ENCODE data around the gene PSMA2.

Gene PSMA2

DNA sequence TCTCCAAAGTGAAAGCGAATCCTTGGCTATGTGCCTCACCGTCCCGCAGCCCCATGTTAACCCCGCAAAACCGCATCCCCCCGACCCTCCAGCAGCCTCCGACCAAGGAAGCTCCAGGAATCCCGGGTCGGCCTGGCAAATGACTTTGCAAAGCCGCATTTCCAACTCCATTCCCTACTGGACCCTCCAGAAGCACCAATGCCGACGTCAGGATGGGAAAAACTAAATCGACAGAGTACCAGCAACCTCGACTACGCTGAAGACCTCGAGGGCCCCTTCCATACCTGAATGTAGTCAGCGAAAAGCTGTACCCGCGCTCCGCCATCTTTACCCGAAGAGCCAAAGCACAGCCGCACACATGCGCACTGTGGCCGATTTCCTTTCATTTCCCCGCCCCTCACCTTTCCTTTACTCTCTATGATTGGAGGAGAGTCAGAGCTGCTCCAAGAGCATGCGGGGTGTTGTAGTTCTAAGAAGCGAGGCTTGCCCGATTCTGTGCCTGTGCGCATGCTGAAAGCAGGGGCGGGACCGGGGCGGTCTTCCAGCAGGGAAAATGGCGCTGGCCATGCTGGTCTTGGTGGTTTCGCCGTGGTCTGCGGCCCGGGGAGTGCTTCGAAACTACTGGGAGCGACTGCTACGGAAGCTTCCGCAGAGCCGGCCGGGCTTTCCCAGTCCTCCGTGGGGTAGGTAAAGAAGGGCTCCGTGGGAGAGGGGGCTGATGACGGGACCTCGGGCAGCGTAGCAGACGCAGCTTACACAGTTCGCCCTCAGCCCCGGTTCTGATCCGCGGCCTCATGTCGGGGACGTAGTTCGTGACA lies at the start of gene PSMA2, which contains the start of gene MRPL32:
Gene PSMA2, minus strand, starts transcription at position 341 of the 818 bp plus-strand sequence. Its CDS starts 16 bp downstream, at position 325.
Gene MRPL32, plus strand, starts transcription at position 543 of the 818 bp plus-strand sequence. Its CDS starts 11 bp downstream, at position 554.
- Histone ChIP-seq H3K4me3 (ENCODE audit: low read length) (peak within 1 kb of the TSS; percentile 97), H3K4me1 (ENCODE audit: insufficient read depth, low read length) (peaks cover 7% of the 10 kb centered on the region; the same call in 1 of the 2 replicates), H3K36me3 (ENCODE audit: insufficient read depth, low read depth, low read length) (peaks cover 47% of the 10 kb centered on the region), H3K27ac (ENCODE audit: low read length) (peak within 1 kb of the TSS; percentile 90), H3K9me3 (ENCODE audit: insufficient read depth, low read depth, low read length) (no peaks in the 10 kb centered on the region), H3K9ac (ENCODE audit: low read depth, low read length) (peak within 1 kb of the TSS; percentile 98), H3K27me3 (ENCODE audit: insufficient read depth, low read length) (no peaks in the 10 kb centered on the region)

DNA sequence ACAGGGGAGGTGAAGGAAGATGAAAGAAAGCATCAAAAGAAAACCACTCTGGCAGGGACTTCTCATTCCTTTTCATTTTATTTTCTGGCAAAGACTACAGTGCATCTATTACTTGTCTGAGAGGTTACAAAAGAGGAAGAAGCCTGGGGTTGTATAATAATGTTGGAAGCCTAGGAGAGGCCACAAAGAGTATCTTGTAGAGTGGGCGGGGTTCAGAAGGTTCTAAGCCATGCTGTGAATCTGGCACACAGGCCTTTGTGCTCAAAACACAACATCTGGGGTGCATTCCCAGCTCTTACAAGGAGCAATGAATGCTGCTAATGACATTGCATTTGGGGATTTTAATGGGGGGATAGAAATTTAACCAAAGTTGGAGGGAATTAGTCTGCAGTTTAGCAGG lies 49.6 kb upstream of the PSMA2 start:
- H3K4me1 ChIP-seq (ENCODE audit: insufficient read depth, low read length) = no peaks in the 10 kb centered on the region
- no peak overlapping the region for H3K9ac ChIP-seq (ENCODE audit: low read depth, low read length)
- H3K27me3 ChIP-seq (ENCODE audit: insufficient read depth, low read length) = no peaks in the 10 kb centered on the region
- H3K27ac ChIP-seq (ENCODE audit: low read length) = no peak overlapping the region
- H3K36me3 ChIP-seq (ENCODE audit: insufficient read depth, low read depth, low read length) = no peaks in the 10 kb centered on the region
- no peak overlapping the region for H3K4me3 ChIP-seq (ENCODE audit: low read length)
- peaks cover 18% of the 10 kb centered on the region; the same call in 1 of the 2 replicates for H3K9me3 ChIP-seq (ENCODE audit: insufficient read depth, low read depth, low read length)

DNA sequence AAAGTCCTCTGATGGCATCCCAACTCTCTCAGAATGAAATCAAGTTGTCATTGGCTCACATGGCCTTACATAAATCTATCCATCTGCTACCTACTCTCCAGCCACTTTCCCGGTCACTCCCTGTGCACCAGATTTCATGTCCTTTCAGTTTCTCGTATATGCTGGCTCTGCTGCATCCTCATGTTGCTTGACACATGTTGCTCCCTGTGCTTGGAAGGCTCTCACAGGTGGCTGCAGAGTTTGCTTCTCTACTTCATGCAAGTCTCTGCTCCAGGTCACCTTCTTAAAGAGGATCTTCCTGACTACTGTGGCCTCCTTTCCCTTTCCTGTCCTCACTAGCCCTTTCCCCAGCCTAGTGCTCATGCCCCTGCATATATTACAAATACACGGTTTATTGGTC lies 48.5 kb upstream of the PSMA2 start:
- Histone ChIP-seq H3K36me3 (ENCODE audit: insufficient read depth, low read depth, low read length) (no peaks in the 10 kb centered on the region), H3K27me3 (ENCODE audit: insufficient read depth, low read length) (no peaks in the 10 kb centered on the region), H3K4me3 (ENCODE audit: low read length) (no peak overlapping the region), H3K9ac (ENCODE audit: low read depth, low read length) (no peak overlapping the region), H3K9me3 (ENCODE audit: insufficient read depth, low read depth, low read length) (peaks cover 18% of the 10 kb centered on the region; the same call in 1 of the 2 replicates), H3K4me1 (ENCODE audit: insufficient read depth, low read length) (no peaks in the 10 kb centered on the region), H3K27ac (ENCODE audit: low read length) (no peak overlapping the region)

DNA sequence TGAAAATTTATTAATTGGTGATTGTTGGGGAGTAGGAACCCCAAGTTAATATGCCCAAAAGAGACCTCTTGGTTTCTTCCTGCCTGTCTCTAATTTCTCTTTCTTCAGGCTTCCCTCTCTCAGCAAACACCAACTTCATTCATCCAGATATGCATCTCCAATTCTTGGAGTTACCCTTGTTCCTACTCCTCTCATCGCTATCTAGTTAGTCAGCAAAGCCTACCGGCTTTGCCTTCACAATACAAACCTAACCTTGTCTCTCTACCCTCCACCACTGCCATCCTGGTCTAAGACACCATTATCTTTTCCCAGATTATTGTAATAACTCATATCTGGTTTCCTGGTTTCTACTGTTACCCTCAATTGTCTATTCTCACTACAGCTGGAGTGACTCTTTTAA lies 48.1 kb upstream of the PSMA2 start:
- Histone ChIP-seq H3K4me3 (ENCODE audit: low read length) (no peak overlapping the region), H3K9ac (ENCODE audit: low read depth, low read length) (no peak overlapping the region), H3K9me3 (ENCODE audit: insufficient read depth, low read depth, low read length) (peaks cover 17% of the 10 kb centered on the region; the same call in 1 of the 2 replicates), H3K4me1 (ENCODE audit: insufficient read depth, low read length) (no peaks in the 10 kb centered on the region), H3K27me3 (ENCODE audit: insufficient read depth, low read length) (no peaks in the 10 kb centered on the region), H3K36me3 (ENCODE audit: insufficient read depth, low read depth, low read length) (no peaks in the 10 kb centered on the region), H3K27ac (ENCODE audit: low read length) (no peak overlapping the region)

DNA sequence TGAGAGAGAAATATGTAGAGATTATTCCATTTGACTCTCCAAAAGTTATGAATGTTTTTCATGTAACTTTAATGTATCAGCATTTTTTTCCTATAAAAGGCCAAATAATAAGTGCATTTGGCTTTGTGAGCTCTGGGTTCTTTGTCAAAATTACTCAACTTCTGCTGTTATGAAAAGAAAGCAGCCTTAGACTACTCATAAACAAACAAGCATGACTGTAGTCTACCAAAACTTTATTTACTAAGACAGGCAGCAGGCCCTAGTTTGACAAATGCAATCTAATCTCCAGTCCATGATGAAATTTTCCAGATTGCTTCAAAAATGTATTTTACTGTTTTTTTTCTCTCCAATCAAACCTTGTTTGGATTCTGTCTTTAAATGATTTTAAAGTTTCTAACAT lies 46.5 kb upstream of the PSMA2 start:
- no peak overlapping the region for H3K27ac ChIP-seq (ENCODE audit: low read length)
- H3K9me3 ChIP-seq (ENCODE audit: insufficient read depth, low read depth, low read length) = 0 out of 2 replicates have a peak, but pooled peaks cover under 1% of the 10 kb centered on the region
- no peaks in the 10 kb centered on the region for H3K4me1 ChIP-seq (ENCODE audit: insufficient read depth, low read length)
- H3K27me3 ChIP-seq (ENCODE audit: insufficient read depth, low read length) = no peaks in the 10 kb centered on the region
- H3K9ac ChIP-seq (ENCODE audit: low read depth, low read length) = no peak overlapping the region
- no peak overlapping the region for H3K4me3 ChIP-seq (ENCODE audit: low read length)
- no peaks in the 10 kb centered on the region for H3K36me3 ChIP-seq (ENCODE audit: insufficient read depth, low read depth, low read length)

DNA sequence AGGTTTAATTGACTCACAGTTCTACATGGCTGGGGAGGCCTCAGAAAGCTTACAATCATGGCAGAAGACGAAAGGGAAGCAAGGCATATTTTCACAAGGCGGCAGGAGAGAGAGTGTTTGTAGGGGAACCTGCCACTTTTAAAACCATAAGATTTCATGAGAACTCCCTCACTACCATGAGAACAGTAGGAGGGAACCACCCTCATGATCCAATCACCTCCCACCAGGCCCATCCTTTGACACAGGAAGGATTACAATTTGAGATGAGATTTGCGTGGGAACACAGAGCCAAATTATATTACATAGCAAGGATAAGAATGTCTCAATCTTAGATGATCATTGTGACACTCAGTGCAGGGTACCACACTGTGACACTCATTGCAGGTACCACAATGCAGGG lies 44.4 kb upstream of the PSMA2 start:
- Histone ChIP-seq H3K4me1 (ENCODE audit: insufficient read depth, low read length) (no peaks in the 10 kb centered on the region), H3K27me3 (ENCODE audit: insufficient read depth, low read length) (no peaks in the 10 kb centered on the region), H3K27ac (ENCODE audit: low read length) (no peak overlapping the region), H3K36me3 (ENCODE audit: insufficient read depth, low read depth, low read length) (no peaks in the 10 kb centered on the region), H3K9ac (ENCODE audit: low read depth, low read length) (no peak overlapping the region), H3K4me3 (ENCODE audit: low read length) (no peak overlapping the region), H3K9me3 (ENCODE audit: insufficient read depth, low read depth, low read length) (no peaks in the 10 kb centered on the region)

DNA sequence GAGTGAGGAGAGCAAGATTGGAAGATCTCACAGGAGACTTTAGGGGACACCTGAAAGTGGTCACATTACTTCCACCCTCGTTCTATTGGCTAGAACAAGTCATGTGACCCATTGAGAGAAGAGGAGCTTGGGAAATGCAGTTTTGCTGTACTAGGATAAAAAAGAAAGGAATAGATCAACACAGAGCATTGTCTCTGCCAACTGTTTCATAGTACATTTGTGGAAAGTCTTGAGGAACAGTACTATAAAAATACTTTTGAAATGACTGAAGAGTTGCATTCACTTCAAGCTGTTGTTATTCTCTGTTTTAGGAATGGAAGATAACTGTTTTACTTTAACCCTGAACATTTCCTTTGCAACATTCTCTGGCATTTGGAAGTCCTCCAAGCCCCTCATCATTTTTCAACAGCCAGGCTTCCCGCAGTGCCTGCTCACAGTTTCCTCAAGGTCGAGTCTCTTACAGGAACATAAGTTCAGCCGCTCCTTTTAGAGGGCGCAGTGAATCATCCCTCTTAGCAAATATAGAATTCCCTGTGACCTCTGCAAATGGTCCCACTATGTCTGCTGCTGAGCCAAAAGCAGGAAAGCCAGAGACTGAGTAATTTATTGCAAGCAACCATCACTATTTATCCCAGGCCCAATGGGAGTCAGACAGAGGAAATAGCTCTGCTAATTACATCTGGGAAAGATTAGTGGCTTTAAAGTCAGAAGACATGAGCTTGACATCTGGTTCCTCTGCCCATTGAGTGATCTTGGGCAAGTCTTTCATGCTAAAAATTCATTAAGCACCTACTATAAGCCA lies 40.9 kb upstream of the PSMA2 start:
- H3K9ac ChIP-seq (ENCODE audit: low read depth, low read length) = no peak overlapping the region
- no peaks in the 10 kb centered on the region; the same call in 1 of the 2 replicates for H3K9me3 ChIP-seq (ENCODE audit: insufficient read depth, low read depth, low read length)
- H3K27me3 ChIP-seq (ENCODE audit: insufficient read depth, low read length) = no peaks in the 10 kb centered on the region
- no peak overlapping the region for H3K4me3 ChIP-seq (ENCODE audit: low read length)
- no peaks in the 10 kb centered on the region for H3K4me1 ChIP-seq (ENCODE audit: insufficient read depth, low read length)
- no peaks in the 10 kb centered on the region for H3K36me3 ChIP-seq (ENCODE audit: insufficient read depth, low read depth, low read length)
- no peak overlapping the region for H3K27ac ChIP-seq (ENCODE audit: low read length)

DNA sequence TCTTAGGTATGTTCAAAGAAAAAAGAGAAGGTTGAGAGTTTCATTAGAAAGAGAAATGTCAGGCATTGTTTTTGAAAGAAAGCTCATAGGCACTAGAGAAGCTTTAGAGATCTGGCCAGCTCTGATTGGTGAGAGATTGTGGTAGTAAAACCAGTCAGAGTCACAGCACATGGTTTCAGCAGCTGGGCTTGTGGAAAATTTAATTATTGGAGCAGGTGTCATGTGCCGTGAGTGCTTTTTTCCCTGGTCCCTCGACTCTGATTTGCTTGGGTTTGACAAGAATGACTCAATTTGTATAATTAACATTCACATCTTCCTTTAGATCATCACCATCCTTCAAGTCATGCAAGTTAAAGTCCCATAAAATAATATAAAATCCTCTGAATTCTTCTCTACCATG lies 35.4 kb upstream of the PSMA2 start:
- no peak overlapping the region for H3K9ac ChIP-seq (ENCODE audit: low read depth, low read length)
- H3K4me1 ChIP-seq (ENCODE audit: insufficient read depth, low read length) = peaks cover 8% of the 10 kb centered on the region
- no peak overlapping the region for H3K27ac ChIP-seq (ENCODE audit: low read length)
- H3K9me3 ChIP-seq (ENCODE audit: insufficient read depth, low read depth, low read length) = no peaks in the 10 kb centered on the region; the same call in 1 of the 2 replicates
- H3K36me3 ChIP-seq (ENCODE audit: insufficient read depth, low read depth, low read length) = no peaks in the 10 kb centered on the region
- no peaks in the 10 kb centered on the region for H3K27me3 ChIP-seq (ENCODE audit: insufficient read depth, low read length)
- no peak overlapping the region for H3K4me3 ChIP-seq (ENCODE audit: low read length)

DNA sequence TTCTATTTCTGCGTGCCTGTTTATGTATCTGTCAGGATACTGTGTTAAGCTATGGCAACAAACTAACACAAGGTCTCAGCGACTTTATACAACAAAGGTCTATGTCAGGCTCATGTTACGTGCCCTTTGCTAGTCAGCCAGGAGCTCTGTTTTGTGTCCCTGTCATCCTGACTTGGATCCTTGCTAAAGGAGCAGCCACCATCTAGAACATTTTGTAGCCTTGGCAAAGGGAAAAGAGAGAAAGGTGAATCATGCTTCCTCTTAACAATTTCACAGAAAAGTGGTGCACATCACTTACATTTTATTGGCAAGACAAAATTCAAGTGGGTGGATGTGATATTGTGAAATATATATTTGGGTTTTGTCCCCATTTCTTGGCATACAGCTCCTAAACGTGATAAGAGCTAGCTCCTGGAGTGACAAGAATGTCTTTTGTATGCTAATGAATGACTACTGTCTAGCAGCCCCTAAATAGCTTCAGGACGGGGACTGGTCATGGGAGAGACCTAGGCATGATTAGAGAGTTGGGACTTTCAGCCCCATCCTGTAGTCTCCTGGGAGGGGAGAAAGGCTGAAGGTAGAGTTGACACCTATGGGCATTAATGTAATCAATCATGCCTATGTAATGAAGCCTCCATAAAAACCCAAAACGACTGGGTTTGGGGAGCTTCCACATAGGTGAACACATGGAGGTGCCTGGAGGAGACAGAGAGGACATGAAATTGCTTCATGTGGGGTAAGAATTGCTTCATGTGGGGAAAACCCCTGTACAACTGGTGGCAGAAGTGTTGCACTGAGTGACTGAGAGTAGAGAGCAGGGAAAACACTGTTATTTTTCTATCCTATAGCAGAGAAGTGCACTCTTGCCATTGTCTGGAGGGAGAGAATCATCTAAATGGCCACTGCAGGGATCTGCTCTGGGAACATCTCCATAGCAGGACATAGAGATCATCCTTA lies 33.2 kb upstream of the PSMA2 start:
- H3K9me3 ChIP-seq (ENCODE audit: insufficient read depth, low read depth, low read length) = peaks cover 3% of the 10 kb centered on the region; the same call in 1 of the 2 replicates
- no peak overlapping the region for H3K27ac ChIP-seq (ENCODE audit: low read length)
- peaks cover 8% of the 10 kb centered on the region for H3K4me1 ChIP-seq (ENCODE audit: insufficient read depth, low read length)
- H3K36me3 ChIP-seq (ENCODE audit: insufficient read depth, low read depth, low read length) = no peaks in the 10 kb centered on the region
- H3K9ac ChIP-seq (ENCODE audit: low read depth, low read length) = no peak overlapping the region
- no peak overlapping the region for H3K4me3 ChIP-seq (ENCODE audit: low read length)
- no peaks in the 10 kb centered on the region for H3K27me3 ChIP-seq (ENCODE audit: insufficient read depth, low read length)

DNA sequence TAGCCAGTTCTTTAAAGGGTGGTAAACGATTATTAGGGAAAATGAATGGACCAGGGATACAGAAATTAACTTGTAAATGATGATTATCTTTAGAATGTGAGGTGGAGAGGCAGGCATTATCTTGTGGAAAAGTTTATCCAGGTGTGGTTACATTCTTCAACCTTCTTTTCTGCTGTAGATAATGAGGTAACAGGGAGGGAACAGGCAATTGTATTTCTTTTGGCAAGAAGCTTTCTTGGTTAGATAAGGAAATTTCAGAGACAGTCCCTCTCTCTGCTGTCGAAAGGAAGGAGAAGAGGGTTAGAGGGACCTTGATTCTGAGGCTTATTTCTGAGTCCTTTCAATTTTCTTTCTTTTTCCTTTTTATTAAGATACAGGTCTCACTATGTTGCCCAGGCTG lies 32.3 kb upstream of the PSMA2 start:
- H3K27me3 ChIP-seq (ENCODE audit: insufficient read depth, low read length) = no peaks in the 10 kb centered on the region
- no peak overlapping the region for H3K9ac ChIP-seq (ENCODE audit: low read depth, low read length)
- no peak overlapping the region for H3K27ac ChIP-seq (ENCODE audit: low read length)
- H3K9me3 ChIP-seq (ENCODE audit: insufficient read depth, low read depth, low read length) = peaks cover 11% of the 10 kb centered on the region; the same call in 1 of the 2 replicates
- H3K4me1 ChIP-seq (ENCODE audit: insufficient read depth, low read length) = peaks cover 8% of the 10 kb centered on the region
- no peak overlapping the region for H3K4me3 ChIP-seq (ENCODE audit: low read length)
- no peaks in the 10 kb centered on the region for H3K36me3 ChIP-seq (ENCODE audit: insufficient read depth, low read depth, low read length)

DNA sequence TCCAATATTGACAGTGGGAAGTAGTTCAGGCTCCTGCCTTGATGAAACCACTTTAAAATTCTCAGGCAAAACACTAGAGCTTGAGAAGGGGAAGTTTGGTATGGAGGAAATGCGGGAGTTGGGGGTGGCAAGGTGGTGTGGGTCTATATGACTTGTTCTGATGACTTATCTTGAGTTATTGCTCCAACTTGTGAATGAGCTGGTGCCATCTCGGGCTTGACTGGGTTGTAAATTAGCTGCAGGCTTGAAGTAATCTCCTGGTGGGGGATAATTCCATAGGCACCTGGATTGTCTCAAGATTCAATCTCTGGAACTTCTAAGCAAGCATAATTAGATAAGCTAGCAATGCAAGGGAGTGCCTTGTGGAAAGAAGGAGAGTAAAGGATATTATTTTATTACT lies 29.2 kb upstream of the PSMA2 start:
- H3K9ac ChIP-seq (ENCODE audit: low read depth, low read length) = no peak overlapping the region

More for the DNA sequence above, 29.2 kb upstream of the PSMA2 start:
- H3K4me3 ChIP-seq (ENCODE audit: low read length) = no peak overlapping the region
- H3K9me3 ChIP-seq (ENCODE audit: insufficient read depth, low read depth, low read length) = peaks cover 31% of the 10 kb centered on the region
- peaks cover 8% of the 10 kb centered on the region for H3K4me1 ChIP-seq (ENCODE audit: insufficient read depth, low read length)
- no peaks in the 10 kb centered on the region for H3K36me3 ChIP-seq (ENCODE audit: insufficient read depth, low read depth, low read length)
- no peak overlapping the region for H3K27ac ChIP-seq (ENCODE audit: low read length)
- H3K27me3 ChIP-seq (ENCODE audit: insufficient read depth, low read length) = no peaks in the 10 kb centered on the region
